HS-27A (cell line): Measurements from ENCODE around the gene PTPN2.
A peak's percentile ranks its signal among the peaks of the same experiment; 100 is the strongest.

ENCODE experiments used
- DNase-seq: peaks from one replicate; pipeline ENCODE4 v3.0.0-alpha.2; 2012; ENCODE audit warnings: low read depth, missing footprints

PTPN2 gene

DNA sequence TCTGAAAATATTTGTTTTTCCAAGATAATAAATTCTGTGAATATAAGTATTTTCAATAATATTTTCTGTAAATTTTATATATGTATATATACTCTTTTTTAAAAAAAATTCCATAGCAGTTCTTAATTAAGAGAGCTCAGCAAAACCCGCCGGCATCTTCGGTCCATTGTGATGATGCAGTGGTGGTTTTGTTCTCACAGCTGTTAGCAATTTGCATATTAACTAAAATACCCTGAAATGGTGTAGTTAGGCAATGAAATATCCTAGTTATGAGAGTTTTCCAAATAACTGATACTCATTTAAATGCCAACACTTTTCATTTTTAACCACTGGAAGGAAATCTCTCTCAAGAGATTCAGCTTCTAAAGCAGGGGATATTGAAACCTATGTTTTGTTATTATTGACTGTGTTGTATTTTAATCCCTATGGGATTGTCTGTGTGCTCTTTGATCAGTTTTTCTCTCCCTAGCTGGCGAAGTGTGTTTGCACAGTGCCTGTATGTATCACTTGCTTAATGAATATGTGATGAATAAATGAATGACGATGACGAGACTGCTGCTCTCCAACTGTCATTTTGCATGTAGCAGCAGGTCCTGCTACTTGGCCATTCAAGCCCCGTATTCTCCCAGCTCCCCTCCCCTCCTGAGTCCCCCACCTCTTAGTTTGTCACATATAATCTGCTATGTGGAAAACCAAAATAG lies 138.8 kb downstream of the PTPN2 start:
- DNase-seq = no peak

DNA sequence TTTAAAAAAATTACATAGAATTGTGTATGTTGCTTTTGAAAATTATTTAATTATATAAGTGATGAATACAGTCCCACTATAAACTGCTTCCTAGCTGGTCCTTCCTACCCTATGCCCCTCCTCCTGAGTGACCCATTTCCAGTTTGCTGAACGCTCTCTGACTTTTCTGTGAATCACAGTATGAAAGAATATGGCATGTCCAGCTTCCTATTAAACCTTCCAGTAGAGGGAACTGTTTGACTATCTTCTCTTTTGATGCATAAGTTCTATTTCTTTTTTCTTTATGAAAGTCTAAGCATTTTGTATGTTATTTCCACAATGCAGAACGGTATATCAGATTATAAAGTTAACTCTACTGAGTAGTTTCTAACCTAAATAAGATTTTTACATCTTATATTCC lies 139.9 kb downstream of the PTPN2 start:
- DNase-seq = peak; percentile 64

DNA sequence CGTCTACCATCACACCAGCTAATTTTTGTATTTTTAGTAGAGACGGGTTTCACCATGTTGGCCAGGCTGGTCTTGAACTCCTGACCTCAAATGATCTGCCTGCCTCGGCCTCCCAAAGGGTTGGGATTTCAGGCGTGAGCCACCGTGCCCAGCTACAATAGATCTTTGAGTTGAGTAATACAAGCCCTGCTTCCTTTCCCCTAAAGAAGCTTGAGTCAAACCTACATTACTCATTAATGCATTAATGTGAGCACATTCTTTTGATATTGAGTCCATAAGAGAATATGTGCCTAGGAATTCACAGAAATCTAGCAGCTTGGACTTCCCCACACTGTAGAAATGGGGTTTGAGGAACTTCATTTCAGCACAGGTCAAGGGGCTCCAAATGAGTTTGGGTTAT lies 141.6 kb downstream of the PTPN2 start:
- DNase-seq = peak; percentile 75
